K562 (cell line): ENCODE results near the gene ANKRD13D. TPM values are rescaled to one million over a fixed set of nuclear protein-coding genes. Genes with fewer than 3 reads are reported as not detected.

Source experiments
- ATAC-seq: fragments of 200-7000 bp; cut with Tn5 transposase; 3 replicates; pipeline ENCODE4 v1.9.1; 2020; ENCODE audit warnings: moderate library complexity
- Bru-seq: library from RNA; stranded (reverse); fragments of 400-500 nt; gene quantifications from one replicate; lab custom pipeline; 2021; lab: Mats Ljungman, UMichigan
- BruChase-seq, 2 experiments: library from RNA; stranded (reverse); fragments of 400-500 nt; gene quantifications; one replicate each; lab custom pipeline; 2021; lab: Mats Ljungman, UMichigan
- BruUV-seq: library from RNA; stranded (reverse); fragments of 400-500 nt; replicated peaks from 2 replicates; lab custom pipeline; 2021; lab: Mats Ljungman, UMichigan
- CTCF ChIA-PET: fragments of 300-600 bp; formaldehyde crosslinking; extraction: SDS; loops from one replicate; lab custom pipeline; 2021; ENCODE audit warnings: low intra/inter-chr PET ratio; lab: Yijun Ruan, JAX
- POLR2A ChIA-PET: fragments of 300-600, 350-650 bp; sonication (Branson Sonifier 250); formaldehyde crosslinking; extraction: SDS; loops from one replicate; lab custom pipeline; 2021; ENCODE audit warnings: antibody characterized with exemption, inconsistent platforms; lab: Yijun Ruan, JAX
- DNase-seq, 4 experiments: peaks; one replicate each; pipeline versions ENCODE4 v3.0.0 to v3.0.0-alpha.2; 2011 to 2018; ENCODE audit warnings: low spot score in 3 of 4, mixed read lengths in 3 of 4; ENCODE audit errors: extremely low read depth in 1 of 4
- FAIRE-seq: peaks from 2 replicates; lab custom pipeline; 2011; peaks lifted over from hg19 to GRCh38; lab: Jason Lieb, UNC
- H2AFZ ChIP-seq: 2 replicates; pipeline ENCODE4 v1.6.0; 2011; ENCODE audit warnings: low read depth, low read length, control low read depth, inconsistent platforms
- H3K27ac ChIP-seq: fragments of 200-600 bp; 3 replicates; pipeline ENCODE4 v1.8.0; 2011; ENCODE audit warnings: low read depth, mild to moderate bottlenecking, control low read depth, inconsistent platforms, low read length, moderate library complexity, mixed read lengths; ENCODE audit errors: extremely low read depth
- H3K27me3 ChIP-seq, 2 experiments: fragments of 300-600 bp in 1 of 2; 2 replicates in 1 of 2; 3 replicates in 1 of 2; pipeline versions ENCODE4 v1.6.0 to v1.8.0; 2011; ENCODE audit warnings: inconsistent platforms in 2 of 2, low read length in 2 of 2, mild to moderate bottlenecking in 1 of 2, mixed read lengths in 1 of 2, moderate library complexity in 1 of 2; ENCODE audit not compliant: control insufficient read depth in 2 of 2, insufficient read depth in 2 of 2
- H3K36me3 ChIP-seq: fragments of 300-600 bp; 3 replicates; pipeline ENCODE4 v1.8.0; 2011; ENCODE audit warnings: mild to moderate bottlenecking, low read length, inconsistent platforms; ENCODE audit not compliant: control insufficient read depth, insufficient read depth
- H3K4me1 ChIP-seq, 2 experiments: fragments of 200-600 bp in 1 of 2; replicated peaks in 1 of 2; 2 replicates in 1 of 2; 3 replicates in 1 of 2; pipeline versions ENCODE4 v1.5.1 to v1.8.0; 2011; ENCODE audit warnings: inconsistent platforms in 2 of 2, low read length in 2 of 2, mild to moderate bottlenecking in 1 of 2, mixed read lengths in 1 of 2, moderate library complexity in 1 of 2; ENCODE audit not compliant: control insufficient read depth in 2 of 2, insufficient read depth in 2 of 2
- H3K4me2 ChIP-seq: 2 replicates; pipeline ENCODE4 v1.6.1; 2011; ENCODE audit warnings: low read length, control low read depth, inconsistent platforms, mixed read lengths; ENCODE audit not compliant: insufficient read depth
- H3K4me3 ChIP-seq: fragments of 200-600 bp; sonication (generic), shearing (Covaris generic); 2 replicates; pipeline ENCODE4 v1.5.1; 2016; ENCODE audit warnings: control low read depth, inconsistent platforms
- H3K79me2 ChIP-seq: fragments of 200-600 bp; 3 replicates; pipeline ENCODE4 v1.8.0; 2011; ENCODE audit warnings: low read length, inconsistent platforms; ENCODE audit not compliant: control insufficient read depth, insufficient read depth
- H3K9ac ChIP-seq, 2 experiments: 2 replicates each; pipeline versions ENCODE4 v1.6.0 to v1.6.1; 2011; ENCODE audit warnings: low read depth in 2 of 2, low read length in 2 of 2, control low read depth in 1 of 2, inconsistent platforms in 1 of 2, mild to moderate bottlenecking in 1 of 2, mixed read lengths in 1 of 2; ENCODE audit not compliant: insufficient read depth in 1 of 2
- H3K9me1 ChIP-seq: one replicate; pipeline ENCODE4 v1.6.0; 2011; ENCODE audit warnings: inconsistent platforms, mild to moderate bottlenecking, low read length, moderate library complexity; ENCODE audit not compliant: control insufficient read depth, insufficient read depth
- H3K9me3 ChIP-seq: replicated peaks from 2 replicates; pipeline ENCODE4 v1.5.1; 2011; ENCODE audit warnings: low read depth, low read length, inconsistent platforms; ENCODE audit not compliant: control insufficient read depth, insufficient read depth
- H4K20me1 ChIP-seq: replicated peaks from 2 replicates; pipeline ENCODE4 v1.6.1; 2011; ENCODE audit warnings: low read length, inconsistent platforms, mixed read lengths; ENCODE audit not compliant: control insufficient read depth, insufficient read depth
- BCLAF1 ChIP-seq, 2 experiments: fragments of 450-650 bp in 1 of 2; IDR thresholded peaks; 2 replicates each; pipeline ENCODE4 v1.6.1; 2011 to 2017; ENCODE audit warnings: low read depth in 2 of 2, antibody characterized with exemption in 1 of 2, borderline replicate concordance in 1 of 2, low read length in 1 of 2, mild to moderate bottlenecking in 1 of 2, mixed read lengths in 1 of 2; ENCODE audit not compliant: control insufficient read depth in 1 of 2
- E2F3 ChIP-seq: fragments of 250-450 bp; sonication (Bioruptor Pico); IDR thresholded peaks from 2 replicates; pipeline ENCODE4 v1.4.0; 2020; ENCODE audit warnings: mild to moderate bottlenecking
- HES1 ChIP-seq: fragments of 450-650 bp; IDR thresholded peaks from 2 replicates; pipeline ENCODE4 v1.6.1; 2016; ENCODE audit warnings: low read depth, mild to moderate bottlenecking, moderate library complexity
- HNRNPL ChIP-seq: fragments of 200-400 bp; formaldehyde crosslinking; IDR thresholded peaks from 2 replicates; pipeline ENCODE4 v1.6.1; 2017; ENCODE audit warnings: low read depth, mild to moderate bottlenecking, low read length
- IFI16 ChIP-seq: fragments of 250-450 bp; sonication (Bioruptor Pico); IDR thresholded peaks from 2 replicates; pipeline ENCODE4 v2.1.2; 2022; ENCODE audit warnings: mild to moderate bottlenecking, inconsistent platforms
- MITF ChIP-seq: IDR thresholded peaks from 2 replicates; pipeline ENCODE4 v1.6.1; 2014; ENCODE audit warnings: antibody characterized with exemption
- ZBTB7A ChIP-seq: IDR thresholded peaks from 2 replicates; pipeline ENCODE4 v1.6.1; 2011; ENCODE audit warnings: low read depth, mild to moderate bottlenecking, low read length, moderate library complexity, borderline replicate concordance; ENCODE audit not compliant: control insufficient read depth
- WGBS: fragments of 100-300 bp; shearing (Covaris generic); methylation state at CpG from one replicate; pipeline ENCODE4 v1.1.6; 2016; ENCODE audit warnings: low coverage, mixed read lengths; ENCODE audit not compliant: insufficient coverage; ENCODE audit errors: missing lambda C conversion rate; 5-methylcytosine and 5-hydroxymethylcytosine counted together
- in situ Hi-C: fragments of 300-500 bp; cut with MboI; formaldehyde crosslinking; loops from 4 replicates; pipeline ENCODE4 v1.15.0; 2018; ENCODE audit warnings: inconsistent platforms, mixed read lengths
- intact Hi-C: fragments of 100-400 bp; cut with micrococcal nuclease; formaldehyde crosslinking; loops from 2 replicates; pipeline ENCODE4 v1.14.2; 2022
- long read RNA-seq, 3 experiments: library from polyadenylated mRNA in 2 of 3; library from RNA in 1 of 3; unstranded in 2 of 3; stranded (forward) in 1 of 3; transcript quantifications; one replicate each; pipeline ENCODE4 v2.0.0, GENCODE V29; 2019 to 2022
- polyA minus RNA-seq, 3 experiments: library from RNA; depleted of rRNA, polyadenylated mRNA; stranded (reverse); fragments of >200 nt; gene quantifications; 2 replicates each; pipeline ENCODE4 v1.2.3, GENCODE V29; 2011
- polyA plus RNA-seq, 8 experiments: library from polyadenylated mRNA; depleted of rRNA in 4 of 8; stranded (reverse) in 5 of 8; unstranded in 3 of 8; fragments of >200 nt; fragmentation: Nextera tagmentation in 2 of 8; fragmentation: Illumina TruSeq in 1 of 8; extraction: Ambion mirVana in 2 of 8; extraction: Trizol in 1 of 8; gene quantifications; 2 replicates each; pipeline versions ENCODE4 v1.2.1 to v1.2.3, GENCODE V29; 2011 to 2014; ENCODE audit warnings: inconsistent platforms in 1 of 8, missing spikeins in 1 of 8
- total RNA-seq, 7 experiments: library from RNA; depleted of rRNA in 6 of 7; stranded (reverse); fragments of >200 nt in 6 of 7; fragmentation: Illumina TruSeq in 2 of 7; extraction: Trizol in 2 of 7; gene quantifications; 2 replicates each; pipeline versions ENCODE4 v1.2.1 to v1.2.3, GENCODE V29; 2011 to 2021; ENCODE audit warnings: low replicate concordance in 1 of 7

The ANKRD13D gene
- 105 and 289 TPM in 2 replicates for total RNA-seq (2011; cell fraction: chromatin; rRNA removed; ENCODE audit: low replicate concordance)
- total RNA-seq (2011; cell fraction: nucleolus; rRNA removed), result 185 and 212 TPM in 2 replicates
- 120 and 126 TPM in 2 replicates for total RNA-seq (2011; cell fraction: nucleoplasm; rRNA removed)
- 28.6 and 30.5 TPM in 2 replicates for total RNA-seq (2014; rRNA removed)
- total RNA-seq (2014; rRNA removed; fragmentation: Illumina TruSeq; extraction: Trizol), result 5.3 and 7.9 TPM in 2 replicates
- total RNA-seq (2015; rRNA removed; fragmentation: Illumina TruSeq; extraction: Trizol), result 19.6 and 25.1 TPM in 2 replicates
- total RNA-seq (2021), result 37.3 and 40.9 TPM in 2 replicates
- 22.4 and 36.6 TPM in 2 replicates for polyA plus RNA-seq (2011; rRNA removed)
- 28.9 and 46.9 TPM in 2 replicates for polyA plus RNA-seq (2011; cell fraction: cytosol; rRNA removed)
- 147 and 217 TPM in 2 replicates for polyA plus RNA-seq (2011; cell fraction: nucleus; rRNA removed)
- polyA plus RNA-seq (2012), result 22.5 and 55.8 TPM in 2 replicates
- 15.8 and 20.8 TPM in 2 replicates for polyA plus RNA-seq (2014; fragmentation: Illumina TruSeq; extraction: Trizol)
- 1 to 10 TPM in 1 of 2 experiments, under 1 TPM in 1; 0.94 to 1.9 TPM for polyA plus RNA-seq (2014; fragmentation: Nextera tagmentation; extraction: Ambion mirVana)
- polyA plus RNA-seq (2014; rRNA removed), result 38.8 and 40.8 TPM in 2 replicates
- 9.5 and 12.1 TPM in 2 replicates for polyA minus RNA-seq (2011; rRNA and poly(A)+ RNA removed)
- polyA minus RNA-seq (2011; cell fraction: cytosol; rRNA and poly(A)+ RNA removed), result 10.6 and 13.5 TPM in 2 replicates
- polyA minus RNA-seq (2011; cell fraction: nucleus; rRNA and poly(A)+ RNA removed), result 54.4 and 59.6 TPM in 2 replicates
- Bru-seq, nascent RNA, result percentile 71 among the genes with signal in this experiment
- percentile 81 among the genes with signal in this experiment for BruChase-seq, experiment 1, labeled RNA remaining after a 2-hour chase
- BruChase-seq, experiment 2, labeled RNA remaining after a 6-hour chase, result percentile 90 among the genes with signal in this experiment
- long read RNA-seq, experiment 1, transcript ANKRD13D-202 (15 exons, 2,881 nt), result major isoform, 12 of 39 reads
- long read RNA-seq, experiment 1, partial matches to known transcripts, result 16 of 39 reads
- long read RNA-seq, experiment 1, other reads (novel, unspliced or antisense), result 9 of 39 reads
- long read RNA-seq, experiment 2, partial matches to known transcripts, result 1 of 5 reads
- long read RNA-seq, experiment 2, other reads (novel, unspliced or antisense), result 1 of 5 reads
- long read RNA-seq, experiment 3, partial matches to known transcripts, result 0 of 3 reads
- long read RNA-seq, experiment 3, other reads (novel, unspliced or antisense), result 2 of 3 reads

GRCh38 chr11:67289226-67289650 lies at the start of gene ANKRD13D:
Gene ANKRD13D, plus strand, starts transcription at chr11:67289303. Its CDS starts 158 bp downstream, at chr11:67289461.
- Histone ChIP-seq H3K79me2 (peaks cover 15% of the 10 kb centered on the region), H3K9me3 (0 out of 2 replicates have a peak, but pooled peaks cover 1% of the 10 kb centered on the region), H4K20me1 (no peaks in the 10 kb centered on the region), H3K4me2 (peak within 1 kb of the TSS; percentile 91), H2AFZ (peak within 1 kb of the TSS; percentile 87), H3K9me1 (no peaks in the 10 kb centered on the region), H3K9ac (peak within 1 kb of the TSS; percentile 86 to 96), H3K4me1 (peaks cover 15 to 56% of the 10 kb centered on the region in 2 experiments), H3K4me3 (peak within 1 kb of the TSS; percentile 71), H3K27ac (peak within 1 kb of the TSS; percentile 93), H3K27me3 (no peaks in the 10 kb centered on the region), H3K36me3 (peaks cover 73% of the 10 kb centered on the region; the same call in 2 of the 3 replicates)
- POLR2A ChIA-PET, result interaction anchor here (1.0 to 3.4 kb wide), 5 partner anchors 10 to 28 kb away, joined by 5 to 29 read pairs (median 7); no protein-coding TSS in a partner anchor
- DNase-seq, result peak in 3 of 4 experiments; percentile 88 to 91 (median 88)
- WGBS, result 0% methylated on average over 2 of the region's 56 CpGs
- FAIRE-seq, result no peak
- CTCF ChIA-PET, result interaction anchor here (0.6 to 1.8 kb wide), 2 partner anchors 26 to 28 kb away, joined by 4 to 9 read pairs; no protein-coding TSS in a partner anchor
- ATAC-seq, result peak; percentile 54
- in situ Hi-C loops (no loop called here), intact Hi-C loops (loop anchor here (2.0 kb wide), 1 partner anchor 28 kb away; no protein-coding TSS in a partner anchor)
- BruUV-seq, result no TSS peak
- TF ChIP-seq HNRNPL, result 0 out of 2 replicates have a peak, but pooled peaks have one; percentile 6
- TF ChIP-seq IFI16, result no peak
- no peak for TF ChIP-seq BCLAF1 (IDR thresholded peaks at IDR 0.05; ENCODE audit: borderline replicate concordance in 1 of 2, control insufficient read depth in 1 of 2, low read depth in 2 of 2, low read length in 1 of 2)
- TF ChIP-seq E2F3 (CRISPR knock-in tag), result no peak
- no peak; the same call in 1 of the 2 replicates for TF ChIP-seq ZBTB7A
- no peak for TF ChIP-seq HES1
- TF ChIP-seq MITF, result no peak
